GM23338 (cell line): ENCODE data around the gene OR52B6. TPM values are rescaled to one million over a fixed set of nuclear protein-coding genes. Genes with fewer than 3 reads are reported as not detected.
"Not testable (repeated sequence)": the region's sequence is repeated elsewhere in the genome, so short reads cannot be mapped to it uniquely, and the experiment has no call there.

Experiments used
- ATAC-seq: fragments of 200-7000 bp; cut with Tn5 transposase; 3 replicates; pipeline ENCODE4 v1.9.1; 2020
- DNase-seq: peaks from one replicate; pipeline ENCODE4 v3.0.0-alpha.2; 2015; ENCODE audit warnings: low spot score
- H2AFZ ChIP-seq: fragments of 200-600 bp; sonication (generic); 2 replicates; pipeline ENCODE4 v1.8.0; 2016; ENCODE audit warnings: antibody characterized with exemption, mild to moderate bottlenecking, moderate library complexity
- H3F3A ChIP-seq: fragments of 200-600 bp; sonication (generic); replicated peaks from 2 replicates; pipeline ENCODE4 v1.8.0; 2017; ENCODE audit warnings: antibody characterized with exemption, mixed run types, low read depth
- H3K27ac ChIP-seq: fragments of 200-600 bp; sonication (generic); 2 replicates; pipeline ENCODE4 v1.6.1; 2016; ENCODE audit warnings: low read depth
- H3K27me3 ChIP-seq: fragments of 200-600 bp; sonication (generic); 2 replicates; pipeline ENCODE4 v1.8.0; 2016; ENCODE audit warnings: mild to moderate bottlenecking, mixed run types, moderate library complexity; ENCODE audit not compliant: insufficient read depth
- H3K36me3 ChIP-seq: fragments of 200-600 bp; sonication (generic); 2 replicates; pipeline ENCODE4 v1.8.0; 2016; ENCODE audit warnings: mild to moderate bottlenecking; ENCODE audit not compliant: insufficient read depth
- H3K4me1 ChIP-seq: fragments of 200-600 bp; sonication (generic); 2 replicates; pipeline ENCODE4 v1.8.0; 2016; ENCODE audit warnings: mild to moderate bottlenecking, moderate library complexity; ENCODE audit not compliant: insufficient read depth
- H3K4me2 ChIP-seq: fragments of 200-600 bp; sonication (generic); 2 replicates; pipeline ENCODE4 v1.7.1; 2017; ENCODE audit warnings: mixed run types
- H3K4me3 ChIP-seq: fragments of 200-600 bp; sonication (generic); 2 replicates; pipeline ENCODE4 v1.6.1; 2016; ENCODE audit warnings: mixed run types
- H3K79me2 ChIP-seq: fragments of 200-600 bp; sonication (generic); replicated peaks from 2 replicates; pipeline ENCODE4 v1.8.0; 2017; ENCODE audit warnings: mild to moderate bottlenecking; ENCODE audit not compliant: insufficient read depth
- H3K9me2 ChIP-seq: fragments of 200-600 bp; sonication (generic); 2 replicates; pipeline ENCODE4 v1.8.0; 2017; ENCODE audit not compliant: insufficient read depth
- H4K20me1 ChIP-seq: fragments of 200-600 bp; sonication (generic); replicated peaks from 2 replicates; pipeline ENCODE4 v1.8.0; 2017; ENCODE audit warnings: mild to moderate bottlenecking; ENCODE audit not compliant: insufficient read depth
- H3K27ac Mint-ChIP-seq: 2 replicates; pipeline ENCODE4 v1.8.0; 2020; ENCODE audit warnings: inconsistent platforms, mild to moderate bottlenecking, moderate library complexity, mixed read lengths
- H3K27me3 Mint-ChIP-seq: 3 replicates; pipeline ENCODE4 v1.8.0; 2022; ENCODE audit warnings: low read depth, mild to moderate bottlenecking, moderate library complexity, mixed read lengths, inconsistent platforms; ENCODE audit not compliant: insufficient read depth, poor library complexity
- H3K36me3 Mint-ChIP-seq: 3 replicates; pipeline ENCODE4 v1.8.0; 2021; ENCODE audit warnings: low read depth, mild to moderate bottlenecking, inconsistent platforms, moderate library complexity, mixed read lengths
- H3K4me1 Mint-ChIP-seq: 3 replicates; pipeline ENCODE4 v1.8.0; 2020; ENCODE audit warnings: mild to moderate bottlenecking, inconsistent platforms, mixed read lengths
- H3K4me3 Mint-ChIP-seq: 3 replicates; pipeline ENCODE4 v1.8.0; 2021; ENCODE audit warnings: moderate library complexity, mild to moderate bottlenecking, inconsistent platforms, mixed read lengths
- H3K9me3 Mint-ChIP-seq: 3 replicates; pipeline ENCODE4 v1.8.0; 2020; ENCODE audit warnings: moderate library complexity, mild to moderate bottlenecking, inconsistent platforms, mixed read lengths
- CREB1 ChIP-seq: fragments of 250-450 bp; sonication (Bioruptor Pico); IDR thresholded peaks from 2 replicates; pipeline ENCODE4 v1.5.0; 2020; ENCODE audit warnings: low read depth, mild to moderate bottlenecking, moderate library complexity
- EZH2 ChIP-seq: fragments of 200-600 bp; sonication (generic); IDR thresholded peaks from one replicate; pipeline ENCODE4 v1.8.0; 2017; ENCODE audit warnings: antibody characterized with exemption, mild to moderate bottlenecking, low read depth; ENCODE audit not compliant: unreplicated experiment
- EZH2phosphoT487 ChIP-seq: fragments of 200-600 bp; sonication (generic); IDR thresholded peaks from one replicate; pipeline ENCODE4 v1.8.1; 2018; ENCODE audit warnings: antibody characterized with exemption; ENCODE audit not compliant: unreplicated experiment
- JUNB ChIP-seq: IDR thresholded peaks from one replicate; pipeline ENCODE4 v1.6.1; 2016; ENCODE audit warnings: antibody characterized with exemption; ENCODE audit not compliant: unreplicated experiment
- NANOG ChIP-seq: IDR thresholded peaks from 2 replicates; pipeline ENCODE4 v1.6.1; 2016; ENCODE audit warnings: antibody characterized with exemption, borderline replicate concordance
- POLR2AphosphoS5 ChIP-seq: IDR thresholded peaks from 2 replicates; pipeline ENCODE4 v1.6.1; 2016; ENCODE audit warnings: antibody characterized with exemption, low read depth
- REST ChIP-seq: IDR thresholded peaks from one replicate; pipeline ENCODE4 v1.6.1; 2018; ENCODE audit warnings: antibody characterized with exemption; ENCODE audit not compliant: unreplicated experiment
- ZNF114 ChIP-seq: fragments of 250-450 bp; sonication (Bioruptor Pico); IDR thresholded peaks from 2 replicates; pipeline ENCODE4 v1.5.0; 2020; ENCODE audit warnings: mild to moderate bottlenecking, moderate library complexity
- ZNF331 ChIP-seq: fragments of 250-450 bp; sonication (Bioruptor Pico); IDR thresholded peaks from 2 replicates; pipeline ENCODE4 v1.5.0; 2020; ENCODE audit warnings: low read depth, mild to moderate bottlenecking, moderate library complexity
- polyA plus RNA-seq: library from polyadenylated mRNA; unstranded; fragments of >200 nt; fragmentation: Nextera tagmentation; extraction: Ambion mirVana; gene quantifications from 2 replicates; pipeline ENCODE4 v1.2.1, GENCODE V29; 2016
- total RNA-seq: library from RNA; depleted of rRNA; stranded (reverse); fragments of >200 nt; shearing (Covaris generic); gene quantifications from 2 replicates; pipeline ENCODE4 v1.2.3, GENCODE V29; 2014
- TF ChIP-seq, protein P1 (sequence below), 2 experiments: fragments of 200-600 bp in 1 of 2; sonication (generic) in 1 of 2; conservative IDR thresholded peaks; 2 replicates each; pipeline versions ENCODE4 v1.5.1 to v1.6.1; 2016 to 2017; ENCODE audit warnings: antibody characterized with exemption in 2 of 2, low read depth in 2 of 2, mild to moderate bottlenecking in 2 of 2, moderate library complexity in 1 of 2
- TF ChIP-seq, protein P2 (sequence below): IDR thresholded peaks from 2 replicates; pipeline ENCODE4 v1.6.1; 2016; ENCODE audit warnings: antibody characterized with exemption

Gene OR52B6
- total and polyA plus RNA-seq, 2 experiments from 2014 or later: not detected

DNA sequence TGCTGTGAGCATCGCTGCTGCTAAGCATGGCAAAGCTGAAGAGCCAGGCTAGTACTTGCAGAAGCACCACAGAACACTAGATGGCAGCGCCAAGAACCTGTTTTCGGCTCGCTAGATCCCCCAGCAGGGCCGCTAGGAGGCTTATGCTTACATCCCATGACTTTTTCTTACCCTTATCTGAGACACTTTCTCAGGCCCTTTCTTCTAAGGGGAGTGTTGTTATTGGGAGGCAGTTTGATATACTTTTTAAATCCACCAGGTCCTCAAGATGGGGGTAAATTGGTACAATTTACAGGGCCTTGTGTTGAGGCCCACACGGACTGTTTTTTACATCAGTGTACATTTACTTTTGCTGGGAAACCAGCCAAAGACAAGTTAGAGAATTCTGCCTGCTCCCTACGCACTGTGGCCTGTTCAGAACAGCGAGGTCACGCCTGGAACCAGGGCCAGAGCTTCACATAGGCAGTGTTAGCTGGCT is 19.7 kb downstream of the OR52B6 start:
- Histone ChIP-seq H3K27me3 (no peaks in the 10 kb centered on the region), H3K9me2 (no peaks in the 10 kb centered on the region), H3K36me3 (peaks cover 16% of the 10 kb centered on the region), H3K4me1 (peaks cover 27% of the 10 kb centered on the region), H3K4me2 (0 out of 2 replicates have a peak overlapping the region, but pooled peaks have one; percentile 18), H3F3A (0 out of 2 replicates have a peak, but pooled peaks cover 3% of the 10 kb centered on the region), H3K27ac (0 out of 2 replicates have a peak overlapping the region, but pooled peaks have one; percentile 6), H3K4me3 (no peak overlapping the region), H4K20me1 (peaks cover 3% of the 10 kb centered on the region), H2AFZ (no peak overlapping the region), H3K79me2 (peaks cover 79% of the 10 kb centered on the region)
- TF ChIP-seq, protein P1, sequence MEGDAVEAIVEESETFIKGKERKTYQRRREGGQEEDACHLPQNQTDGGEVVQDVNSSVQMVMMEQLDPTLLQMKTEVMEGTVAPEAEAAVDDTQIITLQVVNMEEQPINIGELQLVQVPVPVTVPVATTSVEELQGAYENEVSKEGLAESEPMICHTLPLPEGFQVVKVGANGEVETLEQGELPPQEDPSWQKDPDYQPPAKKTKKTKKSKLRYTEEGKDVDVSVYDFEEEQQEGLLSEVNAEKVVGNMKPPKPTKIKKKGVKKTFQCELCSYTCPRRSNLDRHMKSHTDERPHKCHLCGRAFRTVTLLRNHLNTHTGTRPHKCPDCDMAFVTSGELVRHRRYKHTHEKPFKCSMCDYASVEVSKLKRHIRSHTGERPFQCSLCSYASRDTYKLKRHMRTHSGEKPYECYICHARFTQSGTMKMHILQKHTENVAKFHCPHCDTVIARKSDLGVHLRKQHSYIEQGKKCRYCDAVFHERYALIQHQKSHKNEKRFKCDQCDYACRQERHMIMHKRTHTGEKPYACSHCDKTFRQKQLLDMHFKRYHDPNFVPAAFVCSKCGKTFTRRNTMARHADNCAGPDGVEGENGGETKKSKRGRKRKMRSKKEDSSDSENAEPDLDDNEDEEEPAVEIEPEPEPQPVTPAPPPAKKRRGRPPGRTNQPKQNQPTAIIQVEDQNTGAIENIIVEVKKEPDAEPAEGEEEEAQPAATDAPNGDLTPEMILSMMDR (conservative IDR thresholded peaks at IDR 0.05; ENCODE audit: low read depth in 2 of 2): peak; percentile 81 to 82
- no peak for TF ChIP-seq EZH2
- ATAC-seq (peak; percentile 78), DNase-seq (peak; percentile 92)
- peaks cover 24% of the 10 kb centered on the region for H3K36me3 Mint-ChIP-seq
- no peaks in the 10 kb centered on the region for H3K9me3 Mint-ChIP-seq
- H3K4me1 Mint-ChIP-seq: peaks cover 45% of the 10 kb centered on the region
- peaks cover 8% of the 10 kb centered on the region for H3K27me3 Mint-ChIP-seq
- no peak overlapping the region for H3K4me3 Mint-ChIP-seq
- no peak overlapping the region for H3K27ac Mint-ChIP-seq

- Mint-ChIP-seq H3K4me1 (peaks cover 33% of the 10 kb centered on the region), H3K36me3 (peaks cover 44% of the 10 kb centered on the region)
- Histone ChIP-seq H3K36me3 (peaks cover 36% of the 10 kb centered on the region), H3K79me2 (peaks cover 74% of the 10 kb centered on the region), H3K4me1 (peaks cover 20% of the 10 kb centered on the region)
- not testable (repeated sequence) for H3F3A ChIP-seq, H3K27ac ChIP-seq, H3K27me3 Mint-ChIP-seq, H3K9me2 ChIP-seq, H3K27ac Mint-ChIP-seq, H4K20me1 ChIP-seq, H3K4me3 ChIP-seq, H3K4me2 ChIP-seq, H3K9me3 Mint-ChIP-seq, H2AFZ ChIP-seq, DNase-seq, H3K4me3 Mint-ChIP-seq, ATAC-seq, H3K27me3 ChIP-seq
Measured at GRCh38 chr11:5602791-5603190, 22.1 kb downstream of the OR52B6 start.

GRCh38 chr11:5603326-5603725 is 22.6 kb downstream of the OR52B6 start:
- peaks cover 50% of the 10 kb centered on the region for H3K36me3 Mint-ChIP-seq

More at GRCh38 chr11:5603326-5603725, 22.6 kb downstream of the OR52B6 start:
- no peak for DNase-seq
- H3K79me2 ChIP-seq: peaks cover 75% of the 10 kb centered on the region
- H3K4me1 Mint-ChIP-seq: peaks cover 28% of the 10 kb centered on the region
- no peak overlapping the region for H3K27ac ChIP-seq
- H2AFZ ChIP-seq: no peak overlapping the region
- no peaks in the 10 kb centered on the region for H3K9me3 Mint-ChIP-seq
- H3K4me3 Mint-ChIP-seq: no peak overlapping the region
- no peaks in the 10 kb centered on the region for H3K9me2 ChIP-seq
- H3K4me3 ChIP-seq: no peak overlapping the region
- no peak overlapping the region for H3K27ac Mint-ChIP-seq
- H3K4me2 ChIP-seq: no peak overlapping the region
- no peaks in the 10 kb centered on the region for H3K27me3 ChIP-seq
- peaks cover 3% of the 10 kb centered on the region for H4K20me1 ChIP-seq
- H3F3A ChIP-seq: no peaks in the 10 kb centered on the region
- H3K36me3 ChIP-seq: peaks cover 38% of the 10 kb centered on the region
- H3K4me1 ChIP-seq: peaks cover 17% of the 10 kb centered on the region
- no peak for ATAC-seq
- TF ChIP-seq NANOG (no peak), JUNB (no peak), POLR2AphosphoS5 (no peak), ZNF331 (CRISPR knock-in tag) (no peak), CREB1 (CRISPR knock-in tag) (no peak), EZH2phosphoT487 (no peak), ZNF114 (CRISPR knock-in tag) (no peak), EZH2 (no peak), REST (no peak)
- TF ChIP-seq, protein P2, sequence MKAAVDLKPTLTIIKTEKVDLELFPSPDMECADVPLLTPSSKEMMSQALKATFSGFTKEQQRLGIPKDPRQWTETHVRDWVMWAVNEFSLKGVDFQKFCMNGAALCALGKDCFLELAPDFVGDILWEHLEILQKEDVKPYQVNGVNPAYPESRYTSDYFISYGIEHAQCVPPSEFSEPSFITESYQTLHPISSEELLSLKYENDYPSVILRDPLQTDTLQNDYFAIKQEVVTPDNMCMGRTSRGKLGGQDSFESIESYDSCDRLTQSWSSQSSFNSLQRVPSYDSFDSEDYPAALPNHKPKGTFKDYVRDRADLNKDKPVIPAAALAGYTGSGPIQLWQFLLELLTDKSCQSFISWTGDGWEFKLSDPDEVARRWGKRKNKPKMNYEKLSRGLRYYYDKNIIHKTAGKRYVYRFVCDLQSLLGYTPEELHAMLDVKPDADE: no peak
- TF ChIP-seq, protein P1 (conservative IDR thresholded peaks at IDR 0.05; ENCODE audit: low read depth in 2 of 2): no peak
- peaks cover 1% of the 10 kb centered on the region for H3K27me3 Mint-ChIP-seq
